ENCODE measurements around the gene PLA2G4F. TPM values are rescaled to one million over a fixed set of nuclear protein-coding genes. Genes with fewer than 3 reads are reported as not detected.
A peak's percentile ranks its signal among the peaks of the same experiment; 100 is the strongest.

Gene PLA2G4F
- total RNA-seq, 1 donor, result not detected

- Histone ChIP-seq H3K4me1 (ENCODE audit: insufficient read depth, low read length) (peaks cover 9% of the 10 kb centered on the region), H3K9me3 (ENCODE audit: low read depth, low read length) (no peaks in the 10 kb centered on the region), H3K27me3 (ENCODE audit: insufficient read depth, low read length) (peaks cover 19% of the 10 kb centered on the region), H2AFZ (ENCODE audit: low read length) (no peak overlapping the region), H3K27ac (ENCODE audit: low read depth, low read length) (no peak overlapping the region), H4K20me1 (ENCODE audit: insufficient read depth, low read length) (no peaks in the 10 kb centered on the region), H3K79me2 (ENCODE audit: insufficient read depth, low read length) (no peaks in the 10 kb centered on the region), H3K4me3 (ENCODE audit: insufficient read depth, low read length) (no peak overlapping the region), H3K4me2 (ENCODE audit: insufficient read depth, low read length) (peak overlapping the region; percentile 13), H3K36me3 (ENCODE audit: insufficient read depth, low read length) (no peaks in the 10 kb centered on the region)
- TF ChIP-seq, protein P1, sequence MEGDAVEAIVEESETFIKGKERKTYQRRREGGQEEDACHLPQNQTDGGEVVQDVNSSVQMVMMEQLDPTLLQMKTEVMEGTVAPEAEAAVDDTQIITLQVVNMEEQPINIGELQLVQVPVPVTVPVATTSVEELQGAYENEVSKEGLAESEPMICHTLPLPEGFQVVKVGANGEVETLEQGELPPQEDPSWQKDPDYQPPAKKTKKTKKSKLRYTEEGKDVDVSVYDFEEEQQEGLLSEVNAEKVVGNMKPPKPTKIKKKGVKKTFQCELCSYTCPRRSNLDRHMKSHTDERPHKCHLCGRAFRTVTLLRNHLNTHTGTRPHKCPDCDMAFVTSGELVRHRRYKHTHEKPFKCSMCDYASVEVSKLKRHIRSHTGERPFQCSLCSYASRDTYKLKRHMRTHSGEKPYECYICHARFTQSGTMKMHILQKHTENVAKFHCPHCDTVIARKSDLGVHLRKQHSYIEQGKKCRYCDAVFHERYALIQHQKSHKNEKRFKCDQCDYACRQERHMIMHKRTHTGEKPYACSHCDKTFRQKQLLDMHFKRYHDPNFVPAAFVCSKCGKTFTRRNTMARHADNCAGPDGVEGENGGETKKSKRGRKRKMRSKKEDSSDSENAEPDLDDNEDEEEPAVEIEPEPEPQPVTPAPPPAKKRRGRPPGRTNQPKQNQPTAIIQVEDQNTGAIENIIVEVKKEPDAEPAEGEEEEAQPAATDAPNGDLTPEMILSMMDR (IDR thresholded peaks at IDR 0.05; ENCODE audit: extremely low read depth, low read depth, low read length), result no peak
- no peak for DNase-seq (ENCODE audit: insufficient read length, low spot score, missing footprints)
These were observed 54.6 kb downstream of the PLA2G4F start for GRCh38 chr15:42101861-42102260.

DNA sequence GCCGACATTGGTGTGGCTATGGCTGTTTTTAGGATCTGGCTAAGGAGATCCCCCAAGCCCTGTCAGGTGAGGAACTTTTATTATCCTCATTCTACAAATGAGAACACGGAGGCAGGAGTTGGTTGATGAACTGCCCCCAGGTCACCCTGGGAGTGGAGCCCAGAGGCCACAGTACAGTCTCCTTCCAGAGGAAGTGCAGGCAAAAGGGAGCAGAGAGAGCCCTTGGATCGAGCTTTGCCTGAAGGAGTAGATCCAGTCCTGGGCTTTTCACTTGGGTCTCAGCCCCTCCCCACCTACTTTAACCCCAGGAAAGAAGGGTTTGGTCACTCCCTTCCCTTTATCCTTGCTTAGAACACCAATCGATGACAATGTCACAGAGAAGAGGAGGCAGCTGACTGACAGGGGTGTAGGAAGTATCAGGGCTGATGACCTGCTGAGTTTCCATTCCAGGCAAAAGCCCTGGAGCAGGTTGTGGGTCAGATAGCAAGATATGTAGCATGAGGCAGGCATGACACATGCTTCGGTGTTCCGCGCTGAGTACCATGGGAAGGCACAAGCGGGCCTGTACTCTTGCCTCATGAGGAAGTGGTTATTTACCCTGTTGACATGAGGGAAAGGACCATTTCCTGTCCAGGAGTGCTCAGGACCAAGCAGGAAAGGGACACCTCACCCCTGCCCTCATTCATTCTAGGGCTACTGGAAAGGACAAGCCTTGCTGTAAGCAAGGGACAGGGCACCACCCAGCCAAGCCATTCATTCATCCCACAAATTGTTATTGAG is 56.2 kb downstream of the PLA2G4F start:
- Histone ChIP-seq H3K4me2 (ENCODE audit: insufficient read depth, low read length) (no peak overlapping the region), H3K36me3 (ENCODE audit: insufficient read depth, low read length) (no peaks in the 10 kb centered on the region), H3K9me3 (ENCODE audit: low read depth, low read length) (no peaks in the 10 kb centered on the region), H3K27ac (ENCODE audit: low read depth, low read length) (no peak overlapping the region), H3K79me2 (ENCODE audit: insufficient read depth, low read length) (no peaks in the 10 kb centered on the region), H4K20me1 (ENCODE audit: insufficient read depth, low read length) (no peaks in the 10 kb centered on the region), H3K27me3 (ENCODE audit: insufficient read depth, low read length) (peaks cover 15% of the 10 kb centered on the region), H3K4me3 (ENCODE audit: insufficient read depth, low read length) (no peak overlapping the region), H2AFZ (ENCODE audit: low read length) (no peak overlapping the region), H3K4me1 (ENCODE audit: insufficient read depth, low read length) (peaks cover 9% of the 10 kb centered on the region)
- peak; percentile 73 for DNase-seq (ENCODE audit: insufficient read length, low spot score, missing footprints)
- TF ChIP-seq, protein P1 (IDR thresholded peaks at IDR 0.05; ENCODE audit: extremely low read depth, low read depth, low read length), result no peak

- Histone ChIP-seq H3K4me3 (ENCODE audit: insufficient read depth, low read length) (no peak overlapping the region), H3K79me2 (ENCODE audit: insufficient read depth, low read length) (no peaks in the 10 kb centered on the region), H3K36me3 (ENCODE audit: insufficient read depth, low read length) (no peaks in the 10 kb centered on the region), H2AFZ (ENCODE audit: low read length) (no peak overlapping the region), H3K27ac (ENCODE audit: low read depth, low read length) (no peak overlapping the region), H3K9me3 (ENCODE audit: low read depth, low read length) (no peaks in the 10 kb centered on the region), H4K20me1 (ENCODE audit: insufficient read depth, low read length) (no peaks in the 10 kb centered on the region), H3K4me1 (ENCODE audit: insufficient read depth, low read length) (peaks cover 2% of the 10 kb centered on the region), H3K27me3 (ENCODE audit: insufficient read depth, low read length) (peaks cover 31% of the 10 kb centered on the region), H3K4me2 (ENCODE audit: insufficient read depth, low read length) (no peak overlapping the region)
- DNase-seq (ENCODE audit: insufficient read length, low spot score, missing footprints), result no peak
- TF ChIP-seq, protein P1 (IDR thresholded peaks at IDR 0.05; ENCODE audit: extremely low read depth, low read depth, low read length), result no peak
These were observed 59.4 kb downstream of the PLA2G4F start for GRCh38 chr15:42097018-42097417.

- TF ChIP-seq, protein P1 (IDR thresholded peaks at IDR 0.05; ENCODE audit: extremely low read depth, low read depth, low read length), result no peak
- Histone ChIP-seq H3K27ac (ENCODE audit: low read depth, low read length) (no peak within 1 kb of the TSS), H3K9me3 (ENCODE audit: low read depth, low read length) (no peaks in the 10 kb centered on the region), H2AFZ (ENCODE audit: low read length) (no peak within 1 kb of the TSS), H4K20me1 (ENCODE audit: insufficient read depth, low read length) (no peaks in the 10 kb centered on the region), H3K4me1 (ENCODE audit: insufficient read depth, low read length) (no peaks in the 10 kb centered on the region), H3K79me2 (ENCODE audit: insufficient read depth, low read length) (no peaks in the 10 kb centered on the region), H3K36me3 (ENCODE audit: insufficient read depth, low read length) (no peaks in the 10 kb centered on the region), H3K4me2 (ENCODE audit: insufficient read depth, low read length) (no peak within 1 kb of the TSS), H3K27me3 (ENCODE audit: insufficient read depth, low read length) (peaks cover 35% of the 10 kb centered on the region), H3K4me3 (ENCODE audit: insufficient read depth, low read length) (no peak within 1 kb of the TSS)
- DNase-seq (ENCODE audit: insufficient read length, low spot score, missing footprints), result no peak
These were observed 61.9 kb downstream of the PLA2G4F start, which contains the start of gene PLA2G4D for GRCh38 chr15:42094512-42094963. PLA2G4D (minus strand) TSS chr15:42094562; CDS start chr15:42094459, 103 bp downstream.
